Stimulated activated CD4-positive, alpha-beta T cell treated with anti-CD3 and anti-CD28 coated beads, Interleukin-12 subunit alpha, Interleukin-12 subunit beta, amount 100 ng/mL, for 4 hours (primary cell): ENCODE results near the gene DHCR24.

Experiments
- DNase-seq: peaks from one replicate; pipeline ENCODE4 v3.0.0-alpha.2; 2020

DHCR24 gene

GRCh38 chr1:54864460-54865208 is 22.4 kb downstream of the DHCR24 start:
- DNase-seq = no peak

DNA sequence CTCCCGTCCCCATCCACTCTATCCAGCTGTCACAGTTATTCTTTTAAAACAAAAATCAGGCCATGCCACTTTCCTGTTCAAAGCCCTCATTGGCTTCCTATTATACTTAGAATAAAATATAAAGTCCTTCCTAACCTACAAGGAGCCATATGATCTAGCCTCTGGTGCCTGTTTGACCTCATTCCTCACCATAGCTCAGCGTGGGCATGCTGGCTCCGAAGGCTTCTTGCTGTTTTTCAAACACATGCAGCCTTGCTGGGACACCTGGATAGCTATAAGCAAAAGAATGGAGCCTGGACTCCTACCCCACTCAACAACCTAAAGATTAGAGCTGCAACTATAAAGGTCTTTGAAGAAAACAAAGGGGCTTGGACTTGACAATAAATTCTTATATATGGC is 23.7 kb downstream of the DHCR24 start:
- DNase-seq = no peak

GRCh38 chr1:54861070-54861761 is 25.8 kb downstream of the DHCR24 start:
- DNase-seq = no peak

DNA sequence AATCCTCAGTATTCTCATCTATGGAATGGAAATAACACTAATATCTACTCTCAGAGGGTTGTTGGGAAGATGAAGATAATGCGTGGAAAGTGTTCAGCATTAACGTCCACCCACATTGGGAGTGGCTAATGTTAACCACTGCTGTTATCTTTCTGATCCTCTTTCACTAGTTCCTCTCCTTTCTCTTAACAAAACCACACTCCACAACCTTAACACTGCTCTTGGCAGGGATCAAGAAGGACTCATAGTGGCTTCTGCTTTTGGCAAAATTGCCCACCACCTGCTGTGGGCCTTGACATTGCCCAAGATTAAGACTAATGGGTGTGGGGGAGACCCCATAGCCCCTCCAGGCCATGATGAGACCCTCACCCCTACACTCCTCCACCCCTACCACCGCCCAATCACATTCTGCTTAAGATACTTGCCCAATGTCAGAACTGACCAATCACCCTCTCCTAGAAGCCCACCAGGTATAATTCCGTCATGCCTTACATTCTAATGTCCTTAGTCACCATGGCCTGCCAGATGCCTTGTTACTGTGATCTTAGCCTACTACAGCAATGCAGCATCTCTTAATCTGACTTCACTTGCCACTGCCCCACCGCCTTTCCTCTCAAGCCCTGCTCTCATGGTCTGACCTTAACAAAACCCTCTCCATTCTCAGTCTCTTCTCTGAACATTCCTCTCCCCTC is 27.1 kb downstream of the DHCR24 start:
- no peak for DNase-seq

- DNase-seq = no peak
Observed at GRCh38 chr1:54857746-54858561, 29.0 kb downstream of the DHCR24 start.

- no peak for DNase-seq
Observed at GRCh38 chr1:54857141-54857540, 29.9 kb downstream of the DHCR24 start.

GRCh38 chr1:54854381-54855020 is 32.5 kb downstream of the DHCR24 start:
- no peak for DNase-seq

- no peak for DNase-seq
Observed at GRCh38 chr1:54853793-54854370, 33.1 kb downstream of the DHCR24 start.

GRCh38 chr1:54853096-54853792 is 33.8 kb downstream of the DHCR24 start:
- DNase-seq = no peak

DNA sequence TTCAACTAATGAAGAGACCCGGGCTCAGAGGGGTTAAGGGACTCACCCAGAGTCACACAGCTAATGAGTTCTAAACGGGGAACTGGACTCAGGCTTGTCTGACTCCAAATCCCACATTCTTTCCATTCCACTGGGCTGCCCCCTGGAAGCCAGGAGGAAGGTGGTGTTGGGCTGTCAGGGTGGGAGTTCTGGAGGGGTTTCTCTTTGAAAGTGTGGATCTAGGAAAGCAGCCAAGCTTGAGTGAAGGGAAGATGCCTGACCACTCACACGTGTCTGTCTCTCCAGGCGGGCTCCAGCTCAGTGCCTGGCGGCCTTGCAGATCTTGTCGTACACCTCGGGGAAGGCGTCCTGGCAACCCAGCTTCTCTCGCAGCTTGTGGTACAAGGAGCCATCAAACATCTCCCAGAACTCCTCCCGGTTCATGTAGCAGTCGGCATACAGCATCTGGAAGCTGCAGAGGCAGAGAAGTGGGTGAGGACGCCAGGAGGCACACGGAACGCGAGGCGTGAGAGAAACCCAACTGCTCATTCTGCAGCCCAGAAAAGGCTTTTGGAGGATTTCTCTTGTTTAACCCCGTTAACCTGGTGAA is 35.0 kb downstream of the DHCR24 start:
- no peak for DNase-seq

- DNase-seq = no peak
Observed at GRCh38 chr1:54851406-54851805, 35.6 kb downstream of the DHCR24 start.

GRCh38 chr1:54850737-54851136 is 36.3 kb downstream of the DHCR24 start:
- no peak for DNase-seq

GRCh38 chr1:54850069-54850730 is 36.8 kb downstream of the DHCR24 start:
- DNase-seq = no peak

DNA sequence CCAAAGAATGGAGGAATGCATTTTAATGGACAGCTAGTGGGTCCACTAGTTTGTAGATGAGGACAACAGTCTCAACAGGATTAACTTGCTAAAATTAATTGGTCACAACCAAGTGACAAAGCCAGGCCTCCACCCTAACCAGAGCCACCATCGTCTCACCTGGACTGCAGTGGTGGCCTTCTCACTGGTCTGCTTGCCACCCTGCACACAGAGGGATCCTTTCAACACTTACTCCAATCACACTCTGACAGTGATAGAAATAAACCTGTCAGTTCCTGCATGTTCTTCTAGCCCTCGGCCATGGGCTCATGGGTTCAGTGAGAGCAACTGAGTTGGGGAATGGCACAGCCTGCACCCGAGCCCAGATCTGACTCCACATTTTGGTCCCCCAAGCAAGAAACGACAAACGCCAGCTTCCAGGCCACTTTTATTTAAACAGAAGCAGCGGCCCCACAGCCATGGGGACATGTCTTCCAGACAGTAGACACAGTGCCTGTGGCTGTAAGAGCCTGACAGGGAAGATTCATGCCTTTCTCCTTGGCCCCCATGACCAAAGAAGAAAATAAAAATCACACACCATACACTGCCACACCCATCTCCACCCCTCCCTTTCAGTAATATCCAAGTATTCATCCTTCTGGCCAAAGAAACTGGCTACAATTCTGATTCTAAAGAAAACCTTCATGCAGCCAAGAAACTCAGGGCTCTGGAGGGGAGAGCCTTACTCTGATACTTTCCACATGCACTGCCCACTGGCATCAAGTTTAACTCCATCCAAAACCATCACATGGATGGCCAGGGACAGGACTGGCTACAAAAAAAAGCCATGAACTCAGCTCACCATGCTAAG is 37.6 kb downstream of the DHCR24 start:
- no peak for DNase-seq

DNA sequence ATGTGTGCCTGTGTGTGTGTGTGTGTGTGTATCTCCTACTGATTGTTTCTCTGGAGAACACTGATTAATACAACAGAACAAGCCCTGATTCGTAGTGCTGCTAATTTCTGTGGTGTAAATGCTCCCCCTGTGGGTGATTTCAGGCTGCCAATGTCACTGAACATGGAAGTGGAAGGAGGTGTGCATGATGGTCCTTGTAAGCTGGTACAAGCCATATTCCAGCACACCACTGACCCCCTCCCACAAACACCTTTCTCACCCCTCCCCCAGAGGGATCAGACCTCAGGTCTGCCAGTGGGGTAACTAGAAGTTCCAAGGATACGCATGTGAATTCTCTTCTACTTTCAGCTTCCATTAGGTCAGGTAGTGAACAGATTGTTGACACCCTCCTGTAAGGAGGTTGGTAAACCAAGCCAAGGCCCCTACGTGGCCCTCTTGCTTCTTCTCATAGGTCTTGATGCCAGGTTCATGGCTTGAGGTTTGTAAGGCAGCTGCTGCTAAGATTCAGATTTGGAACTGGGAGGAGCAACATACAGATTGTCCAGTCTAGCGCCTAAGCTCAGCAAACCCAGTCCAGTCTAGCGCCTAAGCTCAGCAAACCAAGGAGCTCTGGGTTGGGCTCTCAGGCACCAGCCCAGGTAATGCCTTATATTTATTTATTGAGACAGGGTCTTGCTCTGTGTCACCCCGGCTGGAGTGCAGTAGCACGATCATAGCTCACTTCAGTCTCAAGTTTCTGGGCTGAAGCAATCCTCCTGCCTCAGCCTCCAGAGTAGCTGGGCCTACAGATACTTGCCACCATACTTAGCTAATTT is 38.7 kb downstream of the DHCR24 start:
- DNase-seq = no peak

GRCh38 chr1:54846716-54847284 is 40.2 kb downstream of the DHCR24 start:
- DNase-seq = no peak

GRCh38 chr1:54846301-54846700 is 40.7 kb downstream of the DHCR24 start:
- DNase-seq = no peak

DNA sequence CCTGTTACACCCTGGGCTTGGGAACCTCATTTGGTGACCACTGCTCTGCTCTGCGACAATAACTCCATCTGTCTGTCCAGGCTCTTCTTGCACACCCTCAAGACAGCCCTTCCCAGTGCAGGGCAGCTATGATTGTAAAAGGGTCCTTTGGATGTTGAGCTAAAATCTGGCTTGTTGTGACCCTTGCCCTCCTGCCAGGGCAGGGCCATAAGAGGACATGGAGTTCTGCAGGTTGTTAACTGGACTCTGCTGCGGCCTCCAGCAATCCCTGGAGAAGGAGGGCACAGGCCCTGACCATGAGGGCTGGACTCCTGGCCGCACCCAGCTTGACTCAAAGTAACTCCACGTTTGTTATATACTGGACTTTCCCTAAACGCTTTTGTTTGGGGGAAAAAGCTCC is 41.2 kb downstream of the DHCR24 start:
- no peak for DNase-seq
